ENCODE measurements around the gene CASP9.

The CASP9 gene

GRCh38 chr1:15510611-15511405, 13.2 kb downstream of the CASP9 start:
- TF ChIP-seq CTCF (IDR thresholded peaks at IDR 0.05), result no peak

DNA sequence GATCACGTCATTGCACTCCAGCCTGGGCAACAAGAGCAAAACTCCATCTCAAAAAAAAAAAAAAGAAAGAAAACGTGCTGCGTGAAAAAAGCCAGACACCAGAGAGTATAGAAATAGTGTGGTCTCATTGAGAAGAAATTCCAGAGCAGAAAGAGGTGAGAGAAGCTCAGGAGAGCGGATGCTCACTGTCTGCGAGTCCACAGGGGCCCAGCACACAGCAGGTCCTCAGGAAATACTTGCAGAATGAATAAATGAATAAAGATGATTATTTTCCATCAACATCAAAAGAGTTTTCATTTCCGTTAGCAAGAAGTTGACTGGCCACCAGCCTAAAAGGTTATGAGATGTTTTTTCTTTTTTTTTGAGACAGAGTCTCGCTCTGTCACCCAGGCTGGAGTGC, 14.4 kb downstream of the CASP9 start:
- no peak for TF ChIP-seq CTCF (IDR thresholded peaks at IDR 0.05)

GRCh38 chr1:15508700-15509487, 15.1 kb downstream of the CASP9 start:
- TF ChIP-seq CTCF (IDR thresholded peaks at IDR 0.05), result no peak

- TF ChIP-seq CTCF (IDR thresholded peaks at IDR 0.05), result no peak
Measured at GRCh38 chr1:15507278-15507677, 16.7 kb downstream of the CASP9 start.

DNA sequence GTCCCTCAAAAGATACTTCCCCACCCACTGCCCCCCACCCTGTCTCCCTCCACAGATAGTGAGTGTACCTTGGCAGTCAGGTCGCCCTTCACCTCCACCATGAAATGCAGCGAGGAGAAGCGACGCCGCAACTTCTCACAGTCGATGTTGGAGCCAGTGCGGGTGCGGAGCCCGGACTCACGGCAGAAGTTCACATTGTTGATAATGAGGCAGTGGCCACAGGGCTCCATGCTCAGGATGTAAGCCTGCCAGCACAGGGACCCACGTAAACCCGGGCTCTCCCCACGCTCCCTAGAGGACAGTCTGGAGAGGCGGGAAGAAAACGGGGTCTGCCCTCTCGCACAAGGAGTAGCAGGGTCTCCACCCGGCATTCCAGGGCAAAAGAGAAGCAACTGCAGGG, 17.2 kb downstream of the CASP9 start:
- TF ChIP-seq CTCF (IDR thresholded peaks at IDR 0.05), result no peak

- TF ChIP-seq CTCF (IDR thresholded peaks at IDR 0.05), result no peak
Measured at GRCh38 chr1:15504436-15504835, 19.6 kb downstream of the CASP9 start.

GRCh38 chr1:15501208-15502032, 22.6 kb downstream of the CASP9 start:
- peak; percentile 56 for TF ChIP-seq CTCF (IDR thresholded peaks at IDR 0.05)
